Fibroblast of lung (primary cell): Measurements from ENCODE around the gene CLTCL1. TPM values are rescaled to one million over a fixed set of nuclear protein-coding genes. Genes with fewer than 3 reads are reported as not detected.

Source experiments
- DNase-seq, 2 donors: peaks; one replicate each; pipeline versions ENCODE4 v3.0.0 to v3.0.0-alpha.2; 2010; ENCODE audit warnings: low read depth in 2 of 2
- H2AFZ ChIP-seq: 2 replicates; pipeline ENCODE4 v1.5.1; 2012; ENCODE audit warnings: low read length, control low read depth, inconsistent platforms
- H3K27ac ChIP-seq: 2 replicates; pipeline ENCODE4 v1.5.1; 2011; ENCODE audit warnings: low read length, control low read depth; ENCODE audit not compliant: insufficient read depth
- H3K27me3 ChIP-seq: 2 replicates; pipeline ENCODE4 v1.5.1; 2011; ENCODE audit warnings: mild to moderate bottlenecking, low read length; ENCODE audit not compliant: control insufficient read depth, insufficient read depth
- H3K36me3 ChIP-seq: 2 replicates; pipeline ENCODE4 v1.5.1; 2011; ENCODE audit warnings: low read length; ENCODE audit not compliant: control insufficient read depth, insufficient read depth
- H3K4me1 ChIP-seq: 2 replicates; pipeline ENCODE4 v1.5.1; 2011; ENCODE audit warnings: low read length; ENCODE audit not compliant: control insufficient read depth, insufficient read depth; ENCODE audit errors: extremely low read depth
- H3K4me2 ChIP-seq: 2 replicates; pipeline ENCODE4 v1.5.1; 2011; ENCODE audit warnings: low read length, control low read depth; ENCODE audit not compliant: insufficient read depth; ENCODE audit errors: extremely low read depth
- H3K4me3 ChIP-seq, 4 experiments: fragments of 200-600 bp in 1 of 4; sonication (generic) in 1 of 4; replicated peaks in 1 of 4; 2 replicates each; pipeline ENCODE4 v1.5.1; 2011 to 2016; ENCODE audit warnings: low read length in 4 of 4, low read depth in 3 of 4, mild to moderate bottlenecking in 3 of 4, control low read depth in 2 of 4, inconsistent platforms in 1 of 4, mixed read lengths in 1 of 4; ENCODE audit not compliant: insufficient read depth in 1 of 4; ENCODE audit errors: control extremely low read depth in 1 of 4
- H3K79me2 ChIP-seq: 2 replicates; pipeline ENCODE4 v1.5.1; 2012; ENCODE audit warnings: mild to moderate bottlenecking, low read length, inconsistent platforms; ENCODE audit not compliant: control insufficient read depth, insufficient read depth
- H3K9ac ChIP-seq: 2 replicates; pipeline ENCODE4 v1.5.1; 2011; ENCODE audit warnings: mild to moderate bottlenecking, low read length, control low read depth; ENCODE audit not compliant: insufficient read depth
- H3K9me3 ChIP-seq: 2 replicates; pipeline ENCODE4 v1.5.1; 2012; ENCODE audit warnings: low read depth, low read length; ENCODE audit not compliant: control insufficient read depth, insufficient read depth
- H4K20me1 ChIP-seq: 2 replicates; pipeline ENCODE4 v1.5.1; 2011; ENCODE audit warnings: low read length; ENCODE audit not compliant: control insufficient read depth, insufficient read depth; ENCODE audit errors: extremely low read depth
- CTCF ChIP-seq, 2 donors: IDR thresholded peaks in 1 of 2; conservative IDR thresholded peaks in 1 of 2; 1 replicate in 1 of 2; 2 replicates in 1 of 2; pipeline ENCODE4 v1.5.1; 2011 to 2012; ENCODE audit warnings: low read length in 2 of 2, control low read depth in 1 of 2, inconsistent platforms in 1 of 2, low read depth in 1 of 2, mild to moderate bottlenecking in 1 of 2
- EZH2 ChIP-seq: IDR thresholded peaks from 2 replicates; pipeline ENCODE4 v1.5.1; 2012; ENCODE audit warnings: low read length, control low read depth, mild to moderate bottlenecking; ENCODE audit errors: missing control alignments
- polyA plus RNA-seq, 2 donors: library from polyadenylated mRNA; depleted of rRNA in 1 of 2; stranded (reverse) in 1 of 2; unstranded in 1 of 2; fragments of >200 nt; gene quantifications; 2 replicates each; pipeline ENCODE4 v1.2.1, GENCODE V29; 2011 to 2012; ENCODE audit warnings: missing spikeins in 1 of 2
- total RNA-seq: library from RNA; depleted of rRNA; stranded (reverse); fragments of >200 nt; gene quantifications from 2 replicates; pipeline ENCODE4 v1.2.1, GENCODE V29; 2014

Gene CLTCL1
- total and polyA plus RNA-seq, 2 donors (not counting 1 experiment from before 2014, with no cell fraction given): 6.5 to 13.4 TPM

- Histone ChIP-seq H2AFZ (no peak overlapping the region), H3K27ac (no peak overlapping the region), H3K27me3 (no peaks in the 10 kb centered on the region), H3K9ac (no peak overlapping the region), H4K20me1 (no peaks in the 10 kb centered on the region), H3K9me3 (no peaks in the 10 kb centered on the region), H3K4me3 (no peak overlapping the region), H3K4me1 (no peaks in the 10 kb centered on the region), H3K4me2 (no peak overlapping the region), H3K36me3 (no peaks in the 10 kb centered on the region), H3K79me2 (no peaks in the 10 kb centered on the region)
- TF ChIP-seq EZH2 (no peak), CTCF (conservative IDR thresholded peaks at IDR 0.05 in 1 of 2, IDR thresholded peaks at IDR 0.05 in 1 of 2; ENCODE audit: low read depth in 1 of 2, low read length in 2 of 2) (no peak)
- no peak for DNase-seq
Observed at GRCh38 chr22:19244600-19245352, 46.7 kb downstream of the CLTCL1 start.

GRCh38 chr22:19242699-19243098 lies 48.8 kb downstream of the CLTCL1 start:
- Histone ChIP-seq H3K79me2 (no peaks in the 10 kb centered on the region), H3K27ac (no peak overlapping the region), H3K4me3 (no peak overlapping the region), H3K4me1 (no peaks in the 10 kb centered on the region), H3K4me2 (no peak overlapping the region), H3K27me3 (no peaks in the 10 kb centered on the region), H3K9ac (no peak overlapping the region), H4K20me1 (no peaks in the 10 kb centered on the region), H3K9me3 (no peaks in the 10 kb centered on the region), H2AFZ (no peak overlapping the region), H3K36me3 (peaks cover 2% of the 10 kb centered on the region)
- TF ChIP-seq EZH2 (no peak), CTCF (conservative IDR thresholded peaks at IDR 0.05 in 1 of 2, IDR thresholded peaks at IDR 0.05 in 1 of 2; ENCODE audit: low read depth in 1 of 2, low read length in 2 of 2) (no peak)
- DNase-seq: no peak

GRCh38 chr22:19241593-19241906 lies 50.0 kb downstream of the CLTCL1 start:
- Histone ChIP-seq H3K79me2 (no peaks in the 10 kb centered on the region), H3K27me3 (no peaks in the 10 kb centered on the region), H3K4me2 (no peak overlapping the region), H3K4me3 (no peak overlapping the region), H2AFZ (no peak overlapping the region), H3K9me3 (no peaks in the 10 kb centered on the region), H3K27ac (no peak overlapping the region), H4K20me1 (no peaks in the 10 kb centered on the region), H3K9ac (no peak overlapping the region), H3K36me3 (peaks cover 2% of the 10 kb centered on the region), H3K4me1 (no peaks in the 10 kb centered on the region)
- no peak for DNase-seq
- TF ChIP-seq CTCF (conservative IDR thresholded peaks at IDR 0.05 in 1 of 2, IDR thresholded peaks at IDR 0.05 in 1 of 2; ENCODE audit: low read depth in 1 of 2, low read length in 2 of 2) (no peak), EZH2 (no peak)
